Osteocyte (in vitro differentiated cells): Measurements from ENCODE around the gene DNAJB2. TPM values are rescaled to one million over a fixed set of nuclear protein-coding genes. Genes with fewer than 3 reads are reported as not detected.
"Not testable (repeated sequence)": the region's sequence is repeated elsewhere in the genome, so short reads cannot be mapped to it uniquely, and the experiment has no call there.

Experiments
- DNase-seq: peaks from one replicate; pipeline ENCODE4 v3.0.0; 2021; ENCODE audit warnings: mixed read lengths; ENCODE audit not compliant: unreplicated experiment; ENCODE audit errors: extremely low spot score
- H3K27ac Mint-ChIP-seq: one replicate; pipeline ENCODE4 v1.8.0; 2021; ENCODE audit warnings: mild to moderate bottlenecking, mixed read lengths; ENCODE audit not compliant: unreplicated experiment
- H3K27me3 Mint-ChIP-seq: one replicate; pipeline ENCODE4 v1.8.0; 2021; ENCODE audit warnings: mixed read lengths; ENCODE audit not compliant: unreplicated experiment
- H3K36me3 Mint-ChIP-seq: one replicate; pipeline ENCODE4 v1.8.0; 2021; ENCODE audit warnings: mixed read lengths; ENCODE audit not compliant: unreplicated experiment
- H3K4me1 Mint-ChIP-seq: one replicate; pipeline ENCODE4 v1.8.0; 2021; ENCODE audit warnings: mixed read lengths; ENCODE audit not compliant: unreplicated experiment
- H3K4me3 Mint-ChIP-seq: one replicate; pipeline ENCODE4 v1.8.0; 2021; ENCODE audit warnings: mild to moderate bottlenecking, moderate library complexity, mixed read lengths; ENCODE audit not compliant: unreplicated experiment
- H3K9me3 Mint-ChIP-seq: one replicate; pipeline ENCODE4 v1.8.0; 2021; ENCODE audit warnings: mixed read lengths; ENCODE audit not compliant: unreplicated experiment
- total RNA-seq: library from RNA; stranded (reverse); gene quantifications from 2 replicates; pipeline ENCODE4 v1.2.1, GENCODE V29; 2021
- TF ChIP-seq, protein P1 (sequence below): fragments of 200-600 bp; sonication (generic); IDR thresholded peaks from 2 replicates; pipeline ENCODE4 v1.5.0; 2021; ENCODE audit warnings: antibody characterized with exemption, mild to moderate bottlenecking, moderate library complexity

DNAJB2 gene
- total RNA-seq, 1 donor from 2014 or later, result 43.3 TPM

DNA sequence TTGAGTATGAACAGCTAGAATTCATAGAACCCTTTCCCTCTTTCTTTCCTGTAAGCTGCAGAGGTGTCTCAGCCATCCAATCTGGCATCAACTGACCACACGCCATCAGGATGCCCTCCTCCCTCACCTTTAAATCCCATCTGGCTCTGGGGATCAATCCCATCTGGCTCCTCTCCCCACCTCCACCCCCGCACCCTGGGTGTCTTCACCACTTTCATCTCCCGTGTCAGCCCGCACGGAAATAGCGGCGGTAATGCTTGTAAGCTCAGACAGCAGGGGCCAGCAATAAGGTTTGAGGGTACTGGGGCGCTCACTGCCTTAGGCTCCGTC lies 26.6 kb upstream of the DNAJB2 start:
- peaks cover 57% of the 10 kb centered on the region for H3K4me1 Mint-ChIP-seq
- no peaks in the 10 kb centered on the region for H3K9me3 Mint-ChIP-seq
- DNase-seq, result no peak
- H3K27me3 Mint-ChIP-seq, result peaks cover 19% of the 10 kb centered on the region
- no peak overlapping the region for H3K27ac Mint-ChIP-seq
- TF ChIP-seq, protein P1, sequence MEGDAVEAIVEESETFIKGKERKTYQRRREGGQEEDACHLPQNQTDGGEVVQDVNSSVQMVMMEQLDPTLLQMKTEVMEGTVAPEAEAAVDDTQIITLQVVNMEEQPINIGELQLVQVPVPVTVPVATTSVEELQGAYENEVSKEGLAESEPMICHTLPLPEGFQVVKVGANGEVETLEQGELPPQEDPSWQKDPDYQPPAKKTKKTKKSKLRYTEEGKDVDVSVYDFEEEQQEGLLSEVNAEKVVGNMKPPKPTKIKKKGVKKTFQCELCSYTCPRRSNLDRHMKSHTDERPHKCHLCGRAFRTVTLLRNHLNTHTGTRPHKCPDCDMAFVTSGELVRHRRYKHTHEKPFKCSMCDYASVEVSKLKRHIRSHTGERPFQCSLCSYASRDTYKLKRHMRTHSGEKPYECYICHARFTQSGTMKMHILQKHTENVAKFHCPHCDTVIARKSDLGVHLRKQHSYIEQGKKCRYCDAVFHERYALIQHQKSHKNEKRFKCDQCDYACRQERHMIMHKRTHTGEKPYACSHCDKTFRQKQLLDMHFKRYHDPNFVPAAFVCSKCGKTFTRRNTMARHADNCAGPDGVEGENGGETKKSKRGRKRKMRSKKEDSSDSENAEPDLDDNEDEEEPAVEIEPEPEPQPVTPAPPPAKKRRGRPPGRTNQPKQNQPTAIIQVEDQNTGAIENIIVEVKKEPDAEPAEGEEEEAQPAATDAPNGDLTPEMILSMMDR, result no peak
- peak overlapping the region; percentile 67 for H3K4me3 Mint-ChIP-seq
- H3K36me3 Mint-ChIP-seq, result no peaks in the 10 kb centered on the region

DNA sequence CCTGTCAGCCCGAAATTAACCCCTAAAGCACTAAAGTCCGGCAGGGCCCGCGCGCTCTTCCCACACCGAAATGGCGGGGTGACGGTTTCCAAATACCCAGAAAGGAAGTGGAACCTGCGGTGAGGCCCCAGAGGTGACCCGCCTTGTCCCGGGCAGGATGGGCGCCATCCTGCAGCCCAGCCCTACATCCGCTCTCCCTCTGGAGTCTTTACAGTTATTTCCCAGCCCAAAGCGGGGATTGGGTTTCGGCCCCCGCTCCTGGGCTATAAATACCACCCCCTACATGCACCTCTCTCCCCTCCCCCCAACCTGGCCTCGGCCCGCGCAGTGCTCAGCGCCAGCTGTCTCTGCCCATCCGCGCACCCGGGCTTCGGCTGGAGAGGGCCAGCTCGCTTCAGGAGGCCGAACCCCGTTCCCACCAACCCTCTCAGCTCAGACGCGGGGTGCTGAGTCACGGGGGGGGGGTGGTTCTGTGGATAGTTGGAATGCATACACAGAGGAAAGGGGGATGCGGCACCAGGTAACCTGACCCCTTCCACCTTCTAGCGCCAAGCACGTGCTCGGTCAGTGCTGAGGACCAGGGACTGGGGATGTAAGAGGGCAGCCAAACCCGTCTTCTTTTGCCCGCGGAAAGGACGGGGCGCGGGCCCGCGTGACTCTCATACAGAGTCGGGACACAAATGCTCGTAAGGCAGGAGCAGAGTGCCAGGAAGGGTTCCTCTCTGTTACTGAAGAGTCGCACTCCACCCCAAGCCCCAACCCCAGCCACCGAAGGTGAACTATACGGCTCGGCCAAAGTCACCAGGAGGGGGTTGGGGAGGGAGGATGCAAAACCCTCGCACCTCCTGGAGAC lies 26.0 kb upstream of the DNAJB2 start, which contains the start of gene TUBA4B:
Gene TUBA4B (plus strand): TSS at position 344 of the 853 bp plus-strand sequence. CDS start 165 bp downstream, at position 509.
- Mint-ChIP-seq H3K27ac (no peak within 1 kb of the TSS), H3K4me1 (peaks cover 55% of the 10 kb centered on the region), H3K4me3 (peak within 1 kb of the TSS; percentile 68), H3K27me3 (peaks cover 19% of the 10 kb centered on the region), H3K36me3 (no peaks in the 10 kb centered on the region), H3K9me3 (no peaks in the 10 kb centered on the region)
- TF ChIP-seq, protein P1, result no peak
- DNase-seq, result no peak

DNA sequence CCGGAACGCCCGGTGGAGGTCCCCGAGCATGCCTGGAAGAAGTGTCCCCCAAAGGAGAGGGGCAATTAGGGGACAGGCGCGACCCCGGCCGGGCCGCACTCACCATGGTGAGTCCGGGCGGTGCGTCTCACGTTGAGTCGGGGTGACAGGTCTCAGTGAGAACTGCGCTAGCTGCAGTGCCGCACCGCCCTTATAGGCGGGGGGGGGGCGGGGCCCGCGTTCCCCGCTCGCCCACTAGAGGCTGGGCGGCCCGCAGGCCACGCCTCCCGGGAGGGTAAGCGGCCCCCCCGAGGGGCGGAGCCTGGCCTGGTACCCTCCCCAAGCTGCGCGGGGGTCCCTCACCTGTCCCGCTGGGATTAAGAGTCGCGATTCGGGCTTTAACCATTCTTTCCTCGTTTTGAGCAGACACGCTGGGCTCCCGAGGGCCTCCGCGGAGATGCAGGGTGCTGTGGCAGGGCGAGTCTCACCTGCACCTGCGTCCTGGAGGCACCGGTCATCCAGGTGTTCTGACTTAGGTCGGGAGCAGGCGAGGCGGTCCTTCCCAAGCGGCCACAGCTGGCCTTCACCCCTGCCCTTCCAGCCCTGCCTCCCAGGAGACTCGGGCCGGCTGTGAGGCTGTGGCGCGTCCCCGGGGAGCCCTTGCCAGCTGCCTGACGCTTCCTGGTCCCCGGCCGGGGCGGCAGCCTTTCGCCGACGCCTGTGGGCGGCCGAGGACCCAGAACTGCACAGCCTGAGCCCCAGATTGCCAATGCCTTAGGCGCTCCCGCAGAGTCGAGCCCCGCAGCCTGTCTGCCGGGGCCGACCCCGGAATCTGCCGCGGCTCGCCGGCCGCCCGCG lies 25.2 kb upstream of the DNAJB2 start, which contains the start of gene TUBA4A:
Gene TUBA4A (minus strand): TSS at position 166 of the 837 bp plus-strand sequence. CDS start 60 bp downstream, at position 106.
- Mint-ChIP-seq H3K36me3 (no peaks in the 10 kb centered on the region), H3K27ac (no peak within 1 kb of the TSS), H3K27me3 (peaks cover 23% of the 10 kb centered on the region), H3K4me1 (peaks cover 48% of the 10 kb centered on the region), H3K4me3 (peak within 1 kb of the TSS; percentile 68), H3K9me3 (no peaks in the 10 kb centered on the region)
- TF ChIP-seq, protein P1, result no peak
- DNase-seq, result no peak

DNA sequence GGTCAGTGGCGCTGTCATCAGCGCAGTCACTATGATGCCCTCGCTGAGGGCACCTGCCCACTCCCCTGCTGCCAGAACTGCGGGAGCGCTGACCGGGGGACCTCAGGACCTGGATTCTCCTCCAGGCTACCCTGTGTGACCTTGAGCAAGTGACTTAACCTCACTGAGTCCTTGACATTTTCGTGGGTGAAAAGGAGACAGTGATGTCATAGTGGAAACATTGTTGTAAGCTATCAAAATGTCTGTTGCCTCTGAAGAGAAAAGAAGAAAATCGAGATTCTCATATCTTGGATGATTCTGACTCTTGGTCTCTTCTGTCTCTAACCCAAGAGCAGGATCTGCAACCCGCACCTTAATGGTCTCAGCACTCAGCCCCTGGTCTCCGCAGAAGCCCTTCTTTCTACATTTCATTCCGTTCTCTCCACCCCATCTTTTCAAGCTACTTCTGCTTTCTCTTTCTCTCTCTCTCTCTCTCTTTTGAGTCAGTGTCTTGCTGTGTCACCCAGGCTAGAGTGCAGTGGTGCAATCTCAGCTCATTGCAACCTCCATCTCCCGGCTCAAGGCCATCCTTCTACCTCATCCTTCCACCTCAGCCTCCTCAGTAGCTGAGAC lies 24.5 kb upstream of the DNAJB2 start:
- DNase-seq, result no peak
- Mint-ChIP-seq H3K36me3 (no peaks in the 10 kb centered on the region), H3K27me3 (peaks cover 28% of the 10 kb centered on the region), H3K9me3 (no peaks in the 10 kb centered on the region), H3K4me1 (peaks cover 41% of the 10 kb centered on the region), H3K4me3 (peak overlapping the region; percentile 68), H3K27ac (no peak overlapping the region)
- TF ChIP-seq, protein P1, result no peak

GRCh38 chr2:219258942-219259341 lies 20.2 kb upstream of the DNAJB2 start:
- H3K27ac Mint-ChIP-seq, DNase-seq, H3K36me3 Mint-ChIP-seq, H3K9me3 Mint-ChIP-seq, H3K4me1 Mint-ChIP-seq, H3K4me3 Mint-ChIP-seq: not testable (repeated sequence)
- peaks cover 47% of the 10 kb centered on the region for H3K27me3 Mint-ChIP-seq
